Astrocyte (in vitro differentiated cells and primary cell): ENCODE results near the gene TACR1.

ENCODE experiments used
- EZH2 ChIP-seq: IDR thresholded peaks from 2 replicates; pipeline ENCODE4 v1.6.1; 2012; ENCODE audit warnings: mild to moderate bottlenecking, low read length, inconsistent platforms; ENCODE audit not compliant: insufficient read depth
- TF ChIP-seq, protein P1 (sequence below): IDR thresholded peaks from 2 replicates; pipeline ENCODE4 v1.5.1; 2011; ENCODE audit warnings: low read depth, mild to moderate bottlenecking, inconsistent platforms, low read length, moderate library complexity; ENCODE audit not compliant: insufficient read depth

DNA sequence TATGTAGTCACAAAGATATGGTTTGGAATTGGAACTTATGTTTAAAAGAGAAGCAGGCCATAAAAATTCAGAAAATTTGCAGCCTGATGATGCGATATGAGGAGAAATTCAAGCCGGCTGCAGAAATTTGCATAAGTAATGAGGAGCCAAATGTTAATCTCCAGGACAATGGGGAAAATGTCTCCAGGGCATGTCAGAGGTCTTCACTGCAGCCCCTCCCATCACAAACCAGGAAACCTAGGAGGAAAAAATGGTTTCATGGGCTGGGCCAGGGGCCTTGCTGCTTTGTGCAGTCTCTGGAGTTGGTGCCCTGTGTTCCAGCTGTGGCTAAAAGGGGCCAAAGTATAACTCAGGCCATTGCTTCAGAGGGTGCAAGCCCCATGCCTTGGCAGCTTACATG is 28.4 kb downstream of the TACR1 start:
- TF ChIP-seq, protein P1, sequence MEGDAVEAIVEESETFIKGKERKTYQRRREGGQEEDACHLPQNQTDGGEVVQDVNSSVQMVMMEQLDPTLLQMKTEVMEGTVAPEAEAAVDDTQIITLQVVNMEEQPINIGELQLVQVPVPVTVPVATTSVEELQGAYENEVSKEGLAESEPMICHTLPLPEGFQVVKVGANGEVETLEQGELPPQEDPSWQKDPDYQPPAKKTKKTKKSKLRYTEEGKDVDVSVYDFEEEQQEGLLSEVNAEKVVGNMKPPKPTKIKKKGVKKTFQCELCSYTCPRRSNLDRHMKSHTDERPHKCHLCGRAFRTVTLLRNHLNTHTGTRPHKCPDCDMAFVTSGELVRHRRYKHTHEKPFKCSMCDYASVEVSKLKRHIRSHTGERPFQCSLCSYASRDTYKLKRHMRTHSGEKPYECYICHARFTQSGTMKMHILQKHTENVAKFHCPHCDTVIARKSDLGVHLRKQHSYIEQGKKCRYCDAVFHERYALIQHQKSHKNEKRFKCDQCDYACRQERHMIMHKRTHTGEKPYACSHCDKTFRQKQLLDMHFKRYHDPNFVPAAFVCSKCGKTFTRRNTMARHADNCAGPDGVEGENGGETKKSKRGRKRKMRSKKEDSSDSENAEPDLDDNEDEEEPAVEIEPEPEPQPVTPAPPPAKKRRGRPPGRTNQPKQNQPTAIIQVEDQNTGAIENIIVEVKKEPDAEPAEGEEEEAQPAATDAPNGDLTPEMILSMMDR, result no peak
- TF ChIP-seq EZH2, result no peak
